CD14-positive monocyte (primary cell): ENCODE data around the gene ELMO1. TPM values are rescaled to one million over a fixed set of nuclear protein-coding genes. Genes with fewer than 3 reads are reported as not detected.

Source experiments
- DNase-seq, 3 donors: peaks; one replicate each; pipeline ENCODE4 v3.0.0-alpha.2; 2011 to 2022
- H2AFZ ChIP-seq: 2 replicates; pipeline ENCODE4 v1.6.0; 2012; ENCODE audit warnings: mild to moderate bottlenecking, low read depth, low read length, inconsistent platforms; ENCODE audit not compliant: insufficient read depth, poor library complexity, severe bottlenecking
- H3K27ac ChIP-seq, 2 donors: 1 replicate in 1 of 2; 2 replicates in 1 of 2; pipeline ENCODE4 v1.5.1; 2012 to 2013; ENCODE audit warnings: low read length in 2 of 2, control low read depth in 1 of 2, inconsistent platforms in 1 of 2, low read depth in 1 of 2, mild to moderate bottlenecking in 1 of 2
- H3K27me3 ChIP-seq, 2 donors: one replicate each; pipeline versions ENCODE4 v1.6.0 to v1.6.1; 2011 to 2013; ENCODE audit warnings: low read length in 2 of 2; ENCODE audit not compliant: control insufficient read depth in 2 of 2, insufficient read depth in 2 of 2
- H3K36me3 ChIP-seq, 2 donors: replicated peaks in 1 of 2; 1 replicate in 1 of 2; 2 replicates in 1 of 2; pipeline versions ENCODE4 v1.5.1 to v1.6.1; 2012 to 2013; ENCODE audit warnings: low read length in 2 of 2, control low read depth in 1 of 2, inconsistent platforms in 1 of 2, mild to moderate bottlenecking in 1 of 2; ENCODE audit not compliant: insufficient read depth in 2 of 2, control insufficient read depth in 1 of 2
- H3K4me1 ChIP-seq, 2 donors: 1 replicate in 1 of 2; 2 replicates in 1 of 2; pipeline versions ENCODE4 v1.5.1 to v1.6.1; 2012 to 2013; ENCODE audit warnings: low read length in 2 of 2, control low read depth in 1 of 2, inconsistent platforms in 1 of 2, mild to moderate bottlenecking in 1 of 2, moderate library complexity in 1 of 2; ENCODE audit not compliant: insufficient read depth in 2 of 2, control insufficient read depth in 1 of 2
- H3K4me2 ChIP-seq: replicated peaks from 2 replicates; pipeline ENCODE3; 2012; ENCODE audit warnings: low read length, moderate library complexity, mild to moderate bottlenecking; ENCODE audit not compliant: poor library complexity, severe bottlenecking; ENCODE audit errors: extremely low read depth
- H3K4me3 ChIP-seq, 3 experiments: fragments of 200-600 bp in 1 of 3; sonication (generic) in 1 of 3; replicated peaks in 1 of 3; 1 replicate in 2 of 3; 2 replicates in 1 of 3; pipeline ENCODE4 v1.5.1; 2011 to 2013; ENCODE audit warnings: low read length in 3 of 3, mild to moderate bottlenecking in 3 of 3, control low read depth in 2 of 3, low read depth in 2 of 3, inconsistent platforms in 1 of 3, moderate library complexity in 1 of 3
- H3K79me2 ChIP-seq: 2 replicates; pipeline ENCODE4 v1.6.0; 2012; ENCODE audit warnings: mild to moderate bottlenecking, control low read depth, inconsistent platforms, low read length, moderate library complexity; ENCODE audit not compliant: insufficient read depth
- H3K9ac ChIP-seq: 2 replicates; pipeline ENCODE4 v1.6.0; 2017; ENCODE audit warnings: low read length, mild to moderate bottlenecking; ENCODE audit not compliant: insufficient read depth, poor library complexity, severe bottlenecking
- H3K9me3 ChIP-seq, 2 donors: replicated peaks in 1 of 2; 1 replicate in 1 of 2; 2 replicates in 1 of 2; pipeline versions ENCODE4 v1.5.1 to v1.6.1; 2012 to 2013; ENCODE audit warnings: low read length in 2 of 2, control low read depth in 1 of 2; ENCODE audit not compliant: control insufficient read depth in 1 of 2, insufficient read depth in 1 of 2
- H4K20me1 ChIP-seq: 2 replicates; pipeline ENCODE4 v1.6.0; 2012; ENCODE audit warnings: mild to moderate bottlenecking, low read length, control low read depth, moderate library complexity; ENCODE audit not compliant: insufficient read depth
- H3K27ac Mint-ChIP-seq, 7 donors: one replicate each; pipeline ENCODE4 v1.8.0; 2020; ENCODE audit warnings: mild to moderate bottlenecking in 7 of 7, mixed read lengths in 7 of 7, moderate library complexity in 6 of 7, inconsistent platforms in 2 of 7
- H3K27me3 Mint-ChIP-seq, 3 donors: one replicate each; pipeline ENCODE4 v1.8.0; 2021 to 2022; ENCODE audit warnings: low read depth in 3 of 3, mild to moderate bottlenecking in 3 of 3, mixed read lengths in 3 of 3, moderate library complexity in 3 of 3, inconsistent platforms in 1 of 3
- H3K36me3 Mint-ChIP-seq, 2 donors: one replicate each; pipeline ENCODE4 v1.8.0; 2020; ENCODE audit warnings: mixed read lengths in 2 of 2, inconsistent platforms in 1 of 2, mild to moderate bottlenecking in 1 of 2
- H3K4me1 Mint-ChIP-seq: one replicate; pipeline ENCODE4 v1.8.0; 2020; ENCODE audit warnings: mild to moderate bottlenecking, mixed read lengths
- H3K4me3 Mint-ChIP-seq, 2 donors: one replicate each; pipeline ENCODE4 v1.8.0; 2020; ENCODE audit warnings: mild to moderate bottlenecking in 2 of 2, mixed read lengths in 2 of 2, moderate library complexity in 1 of 2
- H3K9me3 Mint-ChIP-seq, 7 donors: one replicate each; pipeline ENCODE4 v1.8.0; 2020 to 2022; ENCODE audit warnings: mixed read lengths in 7 of 7, mild to moderate bottlenecking in 6 of 7, moderate library complexity in 6 of 7, inconsistent platforms in 2 of 7
- CTCF ChIP-seq: fragments of 200-600 bp; IDR thresholded peaks from one replicate; pipeline ENCODE4 v1.8.0; 2022; ENCODE audit warnings: antibody characterized with exemption, mild to moderate bottlenecking
- WGBS: methylation state at CpG from one replicate; pipeline ENCODE4 v1.1.5; 2013; ENCODE audit warnings: missing lambda C conversion rate; ENCODE audit not compliant: insufficient coverage; 5-methylcytosine and 5-hydroxymethylcytosine counted together
- intact Hi-C, 2 donors: fragments of 100-400 bp; cut with micrococcal nuclease; formaldehyde crosslinking; loops; one replicate each; pipeline versions ENCODE4 v1.15.0 to v1.15.1; 2023
- polyA plus RNA-seq, 3 donors: library from polyadenylated mRNA; depleted of rRNA in 1 of 3; unstranded in 2 of 3; stranded (reverse) in 1 of 3; fragments of 300-500 nt in 2 of 3; fragments of >200 nt in 1 of 3; fragmentation: Illumina TruSeq in 2 of 3; gene quantifications; 1 replicate in 2 of 3; 2 replicates in 1 of 3; pipeline ENCODE4 v1.2.3, GENCODE V29; 2012 to 2021

Gene ELMO1
- polyA plus RNA-seq, 3 donors = 46.6 to 50.2 (median 46.7) TPM

- peak overlapping the region in 1 of 2 donors; percentile 71 for H3K27ac ChIP-seq
- H4K20me1 ChIP-seq = peaks cover 89% of the 10 kb centered on the region
- WGBS = 38% methylated on average over 2 of the region's 3 CpGs
- H3K9me3 ChIP-seq = no peaks in the 10 kb centered on the region
- H3K27me3 ChIP-seq = no peaks in the 10 kb centered on the region
- peak overlapping the region in 1 of 3 experiments; percentile 23 for H3K4me3 ChIP-seq
- no peaks in the 10 kb centered on the region for H3K36me3 ChIP-seq
- no peak for TF ChIP-seq CTCF
- peak overlapping the region; percentile 55 for H3K4me2 ChIP-seq
- Mint-ChIP-seq H3K36me3 (peaks cover 21% of the 10 kb centered on the region in 2 donors), H3K4me1 (peaks cover 70% of the 10 kb centered on the region), H3K4me3 (peak overlapping the region in 1 of 2 donors; percentile 53), H3K27me3 (no peaks in the 10 kb centered on the region), H3K9me3 (peaks cover 0 to 2% (median 0%) of the 10 kb centered on the region in 7 donors), H3K27ac (peak overlapping the region in 4 of 7 donors; percentile 61 to 83 (median 73))
- intact Hi-C loops = no loop called here
- no peak overlapping the region for H3K9ac ChIP-seq
- H3K79me2 ChIP-seq = peaks cover 88% of the 10 kb centered on the region
- peak overlapping the region; percentile 0 for H2AFZ ChIP-seq
- peaks cover 49 to 60% of the 10 kb centered on the region in 2 donors for H3K4me1 ChIP-seq
- peak in 2 of 3 donors; percentile 16 to 30 for DNase-seq
Observed at GRCh38 chr7:37441386-37441760, 7.3 kb downstream of the ELMO1 start.

GRCh38 chr7:37440738-37441385 lies 7.8 kb downstream of the ELMO1 start:
- DNase-seq = peak in 1 of 3 donors; percentile 18
- peaks cover 88% of the 10 kb centered on the region for H3K79me2 ChIP-seq
- H2AFZ ChIP-seq = peak overlapping the region; percentile 0
- peaks cover 89% of the 10 kb centered on the region for H4K20me1 ChIP-seq
- no peak for TF ChIP-seq CTCF
- H3K4me1 Mint-ChIP-seq = peaks cover 65% of the 10 kb centered on the region
- H3K4me3 Mint-ChIP-seq = peak overlapping the region; percentile 8 to 53
- no peaks in the 10 kb centered on the region for H3K27me3 ChIP-seq
- H3K9me3 Mint-ChIP-seq = peaks cover 0 to 2% (median 0%) of the 10 kb centered on the region in 7 donors
- WGBS = no CpG with 5 or more reads among the region's 8 CpGs
- H3K4me1 ChIP-seq = peaks cover 44 to 55% of the 10 kb centered on the region in 2 donors
- no peak overlapping the region for H3K9ac ChIP-seq
- H3K27ac Mint-ChIP-seq = peak overlapping the region; percentile 57 to 83 (median 73)
- intact Hi-C loops = no loop called here
- H3K27ac ChIP-seq = peak overlapping the region in 1 of 2 donors; percentile 71
- no peaks in the 10 kb centered on the region for H3K36me3 ChIP-seq
- H3K4me3 ChIP-seq = peak overlapping the region in 1 of 3 experiments; percentile 23
- peak overlapping the region; percentile 55 for H3K4me2 ChIP-seq
- peaks cover 20 to 21% of the 10 kb centered on the region in 2 donors for H3K36me3 Mint-ChIP-seq
- no peaks in the 10 kb centered on the region for H3K27me3 Mint-ChIP-seq
- H3K9me3 ChIP-seq = no peaks in the 10 kb centered on the region
